Stimulated activated CD8-positive, alpha-beta memory T cell treated with anti-CD3 and anti-CD28 coated beads, Interleukin-12 subunit alpha, Interleukin-12 subunit beta, amount 100 ng/mL, for 4 hours (primary cell): ENCODE data around the gene NOD1.

Experiments used
- DNase-seq: peaks from one replicate; pipeline ENCODE4 v3.0.0-alpha.2; 2020; ENCODE audit warnings: low read depth

Gene NOD1

DNA sequence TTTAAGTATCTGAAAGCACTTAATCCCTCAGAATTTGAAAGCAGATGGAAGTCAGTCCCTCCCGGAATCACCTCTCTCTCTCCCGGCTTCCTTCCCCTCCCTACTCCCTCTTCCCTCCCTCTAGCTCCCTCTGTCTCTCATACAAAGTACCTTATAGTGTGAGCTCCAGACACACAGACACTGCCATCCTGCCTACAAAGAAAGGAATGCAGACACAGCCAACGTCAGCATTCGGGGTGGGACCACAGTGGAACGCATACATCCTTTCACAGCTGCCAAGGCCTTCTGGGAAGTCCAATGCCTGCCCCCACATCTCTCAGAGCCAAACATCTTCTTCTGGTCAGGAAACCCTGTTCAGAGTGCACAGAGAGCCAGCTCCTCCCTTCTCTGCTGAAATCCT is 9.3 kb downstream of the NOD1 start:
- no peak for DNase-seq

DNA sequence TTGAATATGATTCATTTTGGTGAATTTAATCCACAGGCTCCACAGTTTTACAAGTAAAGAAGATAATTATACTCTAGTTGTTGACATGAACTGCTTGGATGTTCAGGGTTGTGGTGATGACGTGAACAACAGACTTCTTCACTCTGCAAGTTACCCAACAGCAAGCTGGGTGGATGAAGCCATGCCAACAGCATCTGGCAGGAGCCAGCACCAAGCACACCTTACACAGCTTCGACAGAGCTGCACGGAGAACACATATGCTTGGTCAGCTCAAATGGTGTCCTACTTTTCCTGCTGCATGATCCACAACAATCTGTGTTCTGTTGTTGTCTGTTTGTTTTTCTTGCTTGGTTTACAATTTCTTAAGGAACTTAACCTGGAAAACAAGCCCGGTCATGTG is 9.8 kb downstream of the NOD1 start:
- no peak for DNase-seq

DNA sequence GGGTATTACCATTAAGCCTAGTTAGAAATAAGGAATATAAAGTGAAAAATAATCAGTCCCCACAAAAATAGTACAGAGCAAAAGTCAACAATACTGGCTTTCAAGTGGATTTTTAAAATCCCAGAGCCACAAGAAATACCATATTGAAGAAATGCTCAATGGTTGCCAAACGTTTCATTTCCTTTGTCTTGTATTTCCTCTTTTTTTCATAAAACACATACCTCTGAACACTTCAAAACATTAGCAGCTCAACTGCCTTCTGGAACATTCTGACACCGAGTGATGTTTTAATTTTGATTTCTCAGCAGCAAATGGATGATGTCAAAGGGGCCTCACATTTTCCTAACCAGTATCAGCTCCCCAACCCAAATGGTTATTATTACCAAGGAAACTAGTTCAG is 10.5 kb downstream of the NOD1 start:
- no peak for DNase-seq

DNA sequence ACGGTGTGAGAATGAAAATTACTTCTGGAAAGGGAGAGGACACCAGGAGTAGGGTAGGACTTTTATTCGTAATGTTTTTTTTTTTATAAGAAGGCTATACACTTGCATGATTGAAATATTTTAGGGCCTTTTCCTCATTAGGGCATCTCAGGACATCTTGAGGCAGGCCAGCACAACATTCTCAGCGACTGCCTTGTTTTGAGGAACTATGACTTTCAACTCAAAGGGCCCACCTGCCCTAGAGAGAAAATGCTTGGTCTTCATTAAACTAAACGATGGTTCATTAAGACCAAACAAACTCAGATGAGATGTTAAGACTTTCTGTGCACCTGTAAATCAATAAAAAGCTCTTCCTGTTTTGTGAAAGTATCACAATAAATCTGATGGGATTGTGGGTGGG is 11.3 kb downstream of the NOD1 start:
- no peak for DNase-seq

DNA sequence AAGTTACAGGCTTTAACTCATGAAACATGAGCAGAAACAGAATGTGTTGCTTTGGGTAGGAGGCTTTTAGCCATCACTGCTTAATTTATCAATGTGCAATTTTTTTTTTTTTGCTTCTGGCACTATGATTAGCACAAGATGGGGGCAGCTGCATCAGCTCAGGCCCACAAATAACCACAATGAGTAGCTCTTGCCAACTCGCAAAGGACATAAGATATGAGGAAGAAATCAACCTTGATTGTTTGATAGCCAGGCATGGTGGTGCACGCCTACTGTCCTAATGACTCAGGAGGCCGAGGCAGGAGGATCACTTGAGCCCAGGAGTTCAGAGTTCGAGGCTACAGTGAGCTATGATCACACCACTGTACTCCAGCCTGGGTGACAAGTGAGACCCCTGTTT is 12.3 kb downstream of the NOD1 start:
- DNase-seq: no peak

DNA sequence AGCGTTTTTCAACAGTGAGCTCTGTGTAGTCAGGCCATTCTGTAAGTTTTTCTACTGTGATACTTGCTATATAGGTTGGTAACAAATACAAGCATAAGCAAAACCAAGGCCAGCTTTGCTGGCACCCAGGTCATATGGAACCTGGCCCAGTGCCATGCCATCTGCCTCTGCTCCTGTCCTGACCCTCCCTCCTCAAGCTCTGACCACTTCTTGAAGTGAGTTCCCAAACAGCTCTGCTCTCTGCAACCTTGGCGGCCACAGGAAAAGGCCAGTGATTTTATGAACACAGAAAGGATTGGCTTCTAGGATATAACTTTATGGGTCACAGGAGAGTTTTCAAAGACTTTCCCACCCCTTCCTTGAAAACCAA is 12.8 kb downstream of the NOD1 start:
- no peak for DNase-seq

DNA sequence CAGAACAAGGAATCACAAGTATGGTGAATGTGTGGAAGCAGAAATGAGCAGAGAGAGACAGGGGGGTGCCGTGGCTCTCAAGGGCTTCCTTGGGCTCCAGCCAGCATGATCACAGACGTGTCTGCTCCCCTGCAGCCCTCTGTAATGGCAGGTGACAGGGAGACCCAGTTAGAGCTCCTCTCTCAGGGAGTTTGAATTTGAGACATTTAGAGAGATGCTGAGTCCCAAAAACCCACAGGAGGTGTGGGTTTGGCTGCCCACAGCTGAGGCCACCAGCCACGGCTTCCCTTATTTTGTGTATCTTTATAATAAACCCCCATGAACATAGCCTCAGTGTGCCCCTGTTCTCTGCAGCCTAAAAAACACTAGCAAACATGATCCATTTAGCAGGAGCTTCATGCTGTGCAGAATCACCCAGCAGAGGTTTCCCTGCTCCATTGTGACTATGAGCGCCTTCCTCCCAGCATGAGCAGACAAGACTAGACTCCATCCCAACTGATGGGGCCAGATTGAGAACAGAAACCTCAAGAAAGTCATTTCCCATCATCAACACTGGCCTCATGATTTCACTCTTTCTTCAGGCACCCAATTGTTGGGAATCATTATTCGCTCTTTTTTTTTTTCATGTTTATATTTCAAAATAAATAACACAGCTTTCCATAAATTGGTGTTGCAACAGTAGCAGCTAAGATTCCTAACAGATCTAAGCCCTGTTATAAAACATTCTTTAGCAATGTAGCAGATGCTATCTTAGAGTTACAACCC is 13.4 kb downstream of the NOD1 start:
- DNase-seq: no peak

DNA sequence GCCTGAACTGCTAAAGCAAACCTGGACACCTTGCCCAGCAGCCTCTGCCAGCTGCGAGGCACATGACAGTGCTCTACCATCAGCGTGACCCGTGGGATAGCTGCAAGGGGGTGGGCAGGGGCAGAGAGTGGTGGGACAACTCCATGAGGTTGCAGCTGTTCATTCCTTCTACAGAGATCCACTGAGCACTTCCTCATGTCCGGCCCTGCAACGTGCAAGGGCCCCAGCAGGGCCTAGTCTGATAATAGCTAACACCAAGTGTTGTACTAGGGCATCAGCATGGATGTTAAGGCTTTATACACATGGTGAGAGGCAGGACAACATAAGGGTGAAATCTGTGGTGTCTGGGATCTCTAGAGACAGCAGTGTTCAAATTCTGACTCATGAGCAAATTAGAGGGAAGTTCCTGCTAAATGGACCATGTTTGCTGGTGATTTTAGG is 14.3 kb downstream of the NOD1 start:
- DNase-seq: no peak

DNA sequence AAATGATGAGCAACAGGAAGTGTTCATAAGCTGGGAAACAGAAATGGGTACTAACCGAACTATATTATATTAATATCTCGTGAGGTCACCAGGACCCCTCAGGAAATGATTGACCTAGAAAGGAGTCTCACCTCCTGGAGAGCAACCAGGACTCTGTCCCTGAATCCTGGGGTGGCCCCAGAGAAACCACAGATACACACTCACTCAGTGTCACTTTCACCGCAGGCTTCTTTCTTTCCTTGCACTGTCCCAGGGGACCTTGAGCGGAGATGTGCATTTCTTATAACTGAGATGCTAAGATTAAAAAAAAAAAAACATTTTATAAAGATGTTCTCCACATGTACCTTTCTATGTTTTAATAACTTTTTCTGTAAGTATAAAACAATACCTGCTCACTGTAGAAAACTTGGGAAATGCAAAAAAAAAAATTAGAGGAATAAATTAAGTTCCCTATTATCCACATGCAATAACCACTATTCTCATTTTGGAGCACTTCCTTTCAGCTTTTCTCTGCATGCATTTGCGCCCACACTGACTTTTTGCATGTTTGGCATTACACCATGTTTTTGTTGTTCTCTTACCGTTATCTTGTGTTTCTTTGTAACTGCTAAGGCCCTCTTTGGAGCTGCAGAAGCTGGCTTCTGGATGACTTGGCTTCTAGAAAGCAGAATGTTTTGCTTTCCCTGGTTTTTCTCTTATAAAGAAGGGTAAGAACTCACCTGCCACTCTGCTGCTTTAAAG is 15.0 kb downstream of the NOD1 start:
- DNase-seq: no peak

DNA sequence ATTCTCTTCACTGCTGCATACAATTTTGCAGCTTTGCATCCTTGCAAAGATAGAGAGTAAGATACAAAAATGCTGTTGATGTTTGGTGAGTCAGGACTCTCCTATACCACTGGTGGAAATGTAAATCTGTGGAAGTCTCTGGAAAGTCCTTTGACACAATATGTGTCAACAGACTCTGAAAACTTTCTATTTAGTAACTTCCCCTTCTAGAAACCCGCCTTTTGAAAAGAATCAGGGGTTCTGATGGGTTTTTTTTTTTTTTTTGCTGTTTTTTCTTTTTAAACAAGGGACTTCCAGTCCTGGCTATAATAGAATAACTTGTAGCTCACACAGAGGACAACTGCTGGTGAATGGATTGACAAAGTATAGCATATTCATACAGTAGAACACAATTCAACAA is 16.4 kb downstream of the NOD1 start:
- no peak for DNase-seq

DNA sequence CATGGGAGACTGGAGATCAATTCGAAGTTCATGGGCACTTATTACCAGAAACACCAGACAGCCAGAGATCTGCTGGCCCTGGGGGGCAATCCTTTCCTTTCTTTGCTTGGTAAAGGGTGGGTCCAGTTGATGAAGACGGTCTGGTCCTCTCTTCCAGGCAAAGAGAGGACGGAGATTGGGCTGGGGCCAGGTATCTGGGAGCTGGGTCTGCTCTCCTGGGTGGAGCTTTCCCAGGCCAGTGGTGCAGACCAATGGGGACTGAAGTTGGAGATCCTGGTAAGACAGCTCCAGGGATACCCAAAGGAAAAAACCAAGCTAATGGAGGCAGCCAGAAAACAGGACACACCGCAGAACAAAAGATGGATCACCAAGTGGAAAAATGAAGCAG is 18.3 kb downstream of the NOD1 start:
- DNase-seq: no peak

DNA sequence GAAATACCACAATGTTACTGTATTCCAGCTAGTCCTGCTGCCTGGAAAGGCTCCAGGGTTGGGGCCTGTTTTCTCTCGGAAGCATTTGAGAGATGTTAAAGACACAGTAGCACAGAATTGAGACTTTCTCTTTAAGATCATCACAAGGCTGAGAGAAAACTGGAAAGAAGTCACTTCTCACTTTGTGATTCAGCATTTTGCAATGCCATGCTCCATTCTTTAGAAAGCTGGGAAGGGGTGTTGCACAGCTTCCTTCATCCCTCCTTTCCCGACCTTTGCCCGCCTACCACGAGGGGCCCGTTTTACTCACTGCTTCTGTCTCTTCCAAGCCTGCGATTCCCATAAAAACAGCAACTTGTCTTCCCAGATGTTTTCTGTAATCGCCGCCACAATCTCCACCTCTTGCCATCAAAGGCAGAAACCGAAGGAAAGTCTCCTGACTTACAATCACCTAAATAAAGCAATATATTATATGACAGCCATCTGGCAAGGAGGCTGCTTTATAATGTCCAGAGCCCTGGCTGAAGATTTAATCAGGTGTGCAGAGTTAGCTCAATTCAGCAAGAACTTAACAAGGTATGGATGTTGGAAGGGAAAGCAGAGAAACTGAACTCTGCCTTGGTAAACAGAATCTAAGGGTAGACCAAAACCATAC is 18.9 kb downstream of the NOD1 start:
- DNase-seq: no peak

DNA sequence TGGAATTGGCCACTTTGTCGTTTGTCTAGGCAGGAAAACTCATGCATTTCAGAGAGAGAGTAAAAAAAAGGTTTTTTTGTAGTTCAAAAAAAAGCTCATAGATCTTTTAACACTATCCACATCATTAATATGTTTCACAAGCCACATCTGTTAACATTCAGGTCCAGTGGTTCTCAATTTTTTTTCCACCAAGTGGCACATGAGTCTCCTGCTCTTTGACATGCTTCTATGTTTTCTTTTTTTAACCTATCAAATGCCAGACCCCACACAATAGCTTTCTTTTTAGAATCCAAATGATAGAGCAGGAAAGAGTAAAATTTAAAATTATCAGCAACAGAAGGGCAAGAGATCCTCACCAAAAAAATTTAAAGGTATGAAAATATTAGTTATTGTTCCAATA is 20.3 kb downstream of the NOD1 start:
- DNase-seq: no peak

DNA sequence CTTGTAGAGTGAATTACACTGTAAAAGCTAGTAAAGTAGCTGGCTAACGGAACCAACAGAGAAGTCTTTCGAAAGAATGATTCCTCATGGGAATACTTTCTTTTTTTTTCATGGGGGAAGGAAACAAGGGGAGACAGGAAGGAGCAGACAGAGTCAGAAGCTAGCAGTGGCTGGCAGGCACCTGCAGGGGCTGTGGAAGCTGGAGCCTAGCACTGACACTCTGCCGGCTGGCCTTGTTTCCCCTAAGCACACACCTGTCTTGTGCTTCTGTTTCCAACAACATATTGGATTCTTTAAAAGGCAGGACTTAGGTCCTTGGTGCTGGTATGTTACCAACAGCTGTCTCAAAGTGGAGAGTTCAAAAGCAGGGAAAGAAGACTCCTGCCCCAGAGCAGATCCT is 24.7 kb downstream of the NOD1 start:
- DNase-seq: no peak

DNA sequence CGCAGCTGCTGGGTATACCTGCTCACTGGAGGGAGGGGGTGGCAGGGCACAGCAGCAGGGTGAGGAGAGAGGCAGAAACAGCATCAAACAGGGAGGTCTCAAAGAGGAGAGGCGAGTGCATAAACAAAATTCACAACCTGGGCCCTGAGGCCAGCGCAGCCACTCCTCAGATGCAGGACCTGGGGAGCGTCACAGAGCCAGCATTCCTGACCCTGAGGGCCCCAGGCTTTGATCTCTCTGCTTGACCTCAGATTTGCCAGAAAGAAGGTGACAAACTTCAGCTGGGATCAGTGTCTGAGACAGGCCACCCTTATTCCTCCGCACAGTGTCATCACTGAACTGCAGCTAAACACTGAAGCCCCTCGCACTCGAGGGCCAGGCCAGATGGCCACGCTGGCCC is 25.6 kb downstream of the NOD1 start:
- DNase-seq: no peak

DNA sequence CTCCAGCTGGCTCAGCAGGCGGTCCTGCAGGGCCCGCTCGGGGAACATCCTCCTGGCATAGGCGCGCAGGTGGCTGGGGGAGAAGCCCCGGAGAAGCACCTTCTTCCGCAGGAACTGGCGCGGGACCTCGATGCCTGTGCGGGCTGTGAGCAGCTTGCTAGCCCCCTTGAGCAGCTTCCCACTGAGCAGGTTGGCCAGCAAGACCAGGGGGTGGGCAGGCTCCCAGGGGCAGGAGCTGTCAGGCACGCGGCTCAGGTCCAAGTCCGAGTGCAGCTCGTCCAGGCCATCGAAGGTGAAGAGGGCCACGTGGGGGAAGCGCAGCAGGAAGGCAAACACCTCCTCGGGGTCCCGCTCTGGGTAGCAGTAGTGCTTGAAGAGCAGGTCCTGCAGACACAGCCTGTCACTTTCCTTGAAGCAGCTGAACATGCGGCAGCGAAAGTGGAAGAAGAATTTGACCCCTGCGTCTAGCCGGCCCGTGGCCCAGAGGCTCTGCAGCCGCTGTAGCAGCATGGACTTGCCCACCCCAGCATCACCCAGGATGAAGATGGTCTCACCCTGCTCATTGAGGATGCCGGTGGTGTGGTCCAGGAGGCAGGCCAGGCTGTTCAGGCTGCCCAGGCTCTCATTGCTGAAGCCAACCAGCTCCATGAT is 26.2 kb downstream of the NOD1 start:
- no peak for DNase-seq

DNA sequence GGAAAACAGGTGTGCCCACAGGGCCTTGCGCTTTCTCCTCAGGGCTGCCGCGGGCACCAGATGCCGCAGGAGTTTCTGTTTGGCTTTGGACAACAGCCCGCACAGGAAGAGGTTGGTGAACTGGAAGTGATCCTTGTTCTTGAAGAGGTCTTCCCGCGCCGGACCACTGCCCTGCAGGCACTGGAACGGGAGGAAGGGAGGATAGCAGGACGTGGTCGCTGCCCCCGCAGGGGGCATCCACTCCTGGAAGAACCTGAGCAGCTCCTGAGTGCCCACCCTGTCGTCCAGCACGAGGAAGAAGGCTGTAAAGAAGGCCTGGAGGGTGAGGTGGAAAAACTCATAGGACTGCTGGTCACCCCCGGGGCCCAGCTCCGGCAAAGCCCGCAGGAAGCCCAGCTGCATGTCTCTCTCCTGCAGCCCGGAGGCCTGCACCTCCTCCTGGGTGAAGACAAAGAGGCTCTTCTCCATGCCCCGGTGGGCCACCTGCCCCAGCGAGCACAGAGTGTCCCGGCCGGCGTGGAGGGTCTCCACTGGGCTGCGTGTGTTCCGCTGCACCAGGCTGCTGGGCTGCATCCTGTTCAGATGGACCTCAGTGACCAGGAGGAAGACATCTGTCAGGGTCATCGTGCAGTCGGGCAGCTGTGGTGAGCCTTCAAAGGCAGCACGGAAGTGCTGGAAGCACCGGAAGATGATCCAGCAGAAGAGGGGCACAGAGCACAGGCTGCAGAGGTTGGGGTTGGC is 26.9 kb downstream of the NOD1 start:
- no peak for DNase-seq

DNA sequence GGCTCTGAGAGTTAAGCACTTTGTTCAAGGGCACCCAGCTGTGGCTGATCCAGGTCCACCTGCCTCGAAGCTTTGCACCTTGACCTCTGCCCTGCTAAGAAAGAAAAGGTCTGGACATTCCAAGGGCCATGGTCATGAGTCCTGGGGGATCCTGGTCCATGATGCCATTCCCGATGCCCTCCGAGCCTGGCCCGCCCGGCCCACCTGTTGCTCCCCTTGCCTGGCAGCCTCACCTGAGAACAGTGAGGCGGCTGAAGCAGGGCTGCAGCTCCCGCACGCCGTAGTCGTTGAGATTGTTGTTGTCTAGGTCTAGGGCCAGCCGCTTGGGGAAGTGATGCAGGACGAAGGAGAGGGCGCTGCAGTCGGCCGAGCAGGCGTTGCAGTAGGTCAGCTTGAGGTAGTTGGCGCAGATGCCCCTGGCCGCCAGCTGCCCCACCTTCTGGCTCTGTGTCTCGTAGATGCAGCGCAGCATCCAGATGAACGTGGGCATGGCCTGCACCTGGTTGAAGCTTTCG is 27.5 kb downstream of the NOD1 start:
- DNase-seq: no peak

DNA sequence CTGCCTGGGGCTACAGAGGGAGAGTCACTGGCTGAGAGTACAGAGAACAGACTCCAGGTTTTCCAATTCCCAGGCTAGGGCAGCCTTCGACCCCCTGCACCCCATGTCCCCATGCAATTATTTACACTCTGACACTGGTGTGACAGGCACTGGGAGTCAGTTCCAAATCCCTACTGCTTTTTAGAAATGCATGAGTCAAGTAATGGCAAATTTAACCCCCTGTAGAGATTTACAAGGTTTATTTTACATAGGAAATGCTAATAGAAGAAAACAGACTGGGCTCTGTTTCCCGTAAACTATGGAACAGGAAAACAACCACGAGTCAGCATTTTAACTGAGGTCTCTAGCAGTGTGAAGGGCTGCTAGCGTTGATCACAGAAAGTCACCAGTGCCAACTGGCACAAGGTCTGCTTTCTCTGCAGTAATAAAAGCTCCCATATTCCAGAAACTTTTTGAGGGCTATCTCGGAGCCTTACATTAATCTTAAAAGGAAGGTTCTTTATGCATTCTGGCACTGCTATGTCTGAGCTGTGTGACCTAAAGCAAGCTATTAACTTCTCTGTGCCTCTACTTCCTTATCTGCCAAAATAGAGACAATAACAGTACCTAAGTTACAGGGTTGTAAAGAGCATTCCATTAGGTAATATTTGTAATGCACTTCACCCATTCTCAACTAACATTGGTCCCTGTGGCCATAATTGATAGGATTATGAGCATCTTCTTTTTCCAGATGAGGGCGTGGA is 28.2 kb downstream of the NOD1 start:
- no peak for DNase-seq

DNA sequence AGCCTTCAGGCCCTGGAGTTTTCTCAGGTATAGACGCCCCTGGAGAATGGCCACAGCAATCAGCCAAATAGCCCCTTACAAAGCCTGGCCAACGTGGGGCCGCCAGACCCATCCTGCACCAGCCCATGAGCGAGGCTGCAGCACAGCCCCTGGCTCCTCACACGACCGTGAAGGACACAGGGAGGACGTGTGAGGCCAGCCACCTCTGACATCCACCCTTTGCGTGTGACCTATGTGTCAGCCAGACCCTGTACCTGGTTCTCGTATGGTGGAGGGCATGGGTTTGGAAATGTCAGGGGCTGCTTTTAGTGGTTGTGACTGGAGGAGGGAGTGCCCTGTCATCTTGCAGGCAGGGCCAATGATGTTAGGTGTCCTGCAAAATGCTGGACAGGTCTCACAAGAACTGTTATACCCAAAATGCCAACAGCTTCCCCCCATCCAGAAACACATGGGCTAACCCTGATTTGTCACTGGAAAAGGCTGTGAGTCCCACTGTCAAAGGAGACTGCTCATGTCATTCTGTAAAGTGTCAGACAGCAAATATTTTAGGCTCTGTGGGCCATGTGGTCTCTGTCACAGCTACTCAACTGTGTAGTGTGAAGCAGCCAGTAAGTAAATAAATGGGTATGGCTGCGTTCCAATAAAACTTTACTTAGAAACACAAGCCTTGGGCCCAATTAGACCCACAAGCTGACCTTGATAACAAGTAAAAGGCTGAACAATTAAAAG is 30.0 kb downstream of the NOD1 start:
- no peak for DNase-seq

DNA sequence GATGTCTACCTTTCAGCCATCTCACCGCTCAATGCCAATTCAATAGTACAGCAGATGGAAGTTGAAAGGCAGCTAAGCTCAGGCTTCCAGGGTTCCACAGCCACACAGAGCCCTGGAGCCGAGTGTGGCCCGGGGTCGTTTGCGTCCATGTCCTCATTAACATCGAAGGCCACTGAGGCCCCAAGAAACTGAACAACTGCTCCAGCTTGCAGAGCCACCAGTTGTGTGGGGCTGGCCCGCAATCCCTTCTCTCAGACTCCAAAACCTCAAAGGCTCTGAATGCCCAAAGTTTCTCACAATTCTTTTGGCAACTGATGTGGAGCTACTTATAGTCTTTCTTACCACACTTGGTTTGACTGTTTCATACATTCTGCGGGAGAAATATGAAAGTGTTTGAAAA is 31.1 kb downstream of the NOD1 start:
- no peak for DNase-seq
